Pulmonary artery endothelial cell (primary cell): Measurements from ENCODE around the gene PARD3. TPM values are rescaled to one million over a fixed set of nuclear protein-coding genes. Genes with fewer than 3 reads are reported as not detected.
A peak's percentile ranks its signal among the peaks of the same experiment; 100 is the strongest.
"Not testable (repeated sequence)": the region's sequence is repeated elsewhere in the genome, so short reads cannot be mapped to it uniquely, and the experiment has no call there.

Source experiments
- DNase-seq: peaks from one replicate; pipeline ENCODE4 v3.0.0-alpha.2; 2011; ENCODE audit warnings: low read depth, low spot score
- total RNA-seq: library from RNA; depleted of rRNA; stranded (reverse); fragments of >200 nt; gene quantifications from 2 replicates; pipeline ENCODE4 v1.2.3, GENCODE V29; 2014

The PARD3 gene
- total RNA-seq, 1 donor from 2014 or later, result 34.8 TPM

- peak; percentile 2 for DNase-seq
These were observed 381.6 kb downstream of the PARD3 start for GRCh38 chr10:34433241-34434076.

- no peak for DNase-seq
These were observed 382.5 kb downstream of the PARD3 start for GRCh38 chr10:34432589-34432988.

- peak; percentile 32 for DNase-seq
These were observed 384.4 kb downstream of the PARD3 start for GRCh38 chr10:34430685-34431084.

GRCh38 chr10:34428501-34428900 lies 386.6 kb downstream of the PARD3 start:
- DNase-seq, result no peak

GRCh38 chr10:34427911-34428216 lies 387.2 kb downstream of the PARD3 start:
- DNase-seq, result no peak

GRCh38 chr10:34427158-34427910 lies 387.8 kb downstream of the PARD3 start:
- not testable (repeated sequence) for DNase-seq

- DNase-seq, result not testable (repeated sequence)
These were observed 388.4 kb downstream of the PARD3 start for GRCh38 chr10:34426538-34427157.

- no peak for DNase-seq
These were observed 389.1 kb downstream of the PARD3 start for GRCh38 chr10:34426041-34426440.

- no peak for DNase-seq
These were observed 391.1 kb downstream of the PARD3 start for GRCh38 chr10:34423673-34424625.

GRCh38 chr10:34420795-34421194 lies 394.3 kb downstream of the PARD3 start:
- DNase-seq, result no peak

GRCh38 chr10:34420273-34420672 lies 394.8 kb downstream of the PARD3 start:
- DNase-seq, result no peak

GRCh38 chr10:34415039-34415438 lies 400.1 kb downstream of the PARD3 start:
- DNase-seq, result no peak

GRCh38 chr10:34413756-34414587 lies 401.1 kb downstream of the PARD3 start:
- DNase-seq, result no peak

- no peak for DNase-seq
These were observed 401.9 kb downstream of the PARD3 start for GRCh38 chr10:34413214-34413613.

- no peak for DNase-seq
These were observed 406.1 kb downstream of the PARD3 start for GRCh38 chr10:34408956-34409355.

GRCh38 chr10:34408381-34408780 lies 406.7 kb downstream of the PARD3 start:
- no peak for DNase-seq

- DNase-seq, result peak; percentile 13
These were observed 407.7 kb downstream of the PARD3 start for GRCh38 chr10:34407324-34407805.

GRCh38 chr10:34406463-34407323 lies 408.4 kb downstream of the PARD3 start:
- no peak for DNase-seq
